GM19240 (cell line): Measurements from ENCODE around the gene TMEM259.

ENCODE experiments used
- DNase-seq: peaks from one replicate; pipeline ENCODE4 v3.0.0; 2011; ENCODE audit warnings: low spot score; ENCODE audit not compliant: insufficient read length

Gene TMEM259

GRCh38 chr19:989381-990081, 31.4 kb downstream of the TMEM259 start:
- DNase-seq: no peak

DNA sequence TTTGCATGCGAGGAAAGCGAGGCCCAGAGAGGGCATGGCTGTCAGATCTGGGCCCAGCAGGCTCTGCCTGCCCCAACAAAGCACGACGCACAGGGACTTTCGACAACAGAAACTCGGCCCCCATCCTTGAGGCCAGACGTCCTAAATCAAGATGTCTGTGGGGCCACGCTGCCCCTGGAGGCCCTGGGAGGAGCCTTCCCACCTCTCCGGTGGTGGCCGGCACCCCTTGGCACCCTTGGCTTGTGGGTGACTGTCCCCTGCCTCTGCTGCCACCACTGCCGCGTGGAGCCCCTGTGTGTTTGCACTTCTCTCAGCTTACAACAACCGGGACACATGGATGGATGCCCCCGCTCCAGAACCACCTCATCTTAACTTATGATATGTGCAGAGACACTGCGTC, 32.4 kb downstream of the TMEM259 start:
- DNase-seq: no peak

DNA sequence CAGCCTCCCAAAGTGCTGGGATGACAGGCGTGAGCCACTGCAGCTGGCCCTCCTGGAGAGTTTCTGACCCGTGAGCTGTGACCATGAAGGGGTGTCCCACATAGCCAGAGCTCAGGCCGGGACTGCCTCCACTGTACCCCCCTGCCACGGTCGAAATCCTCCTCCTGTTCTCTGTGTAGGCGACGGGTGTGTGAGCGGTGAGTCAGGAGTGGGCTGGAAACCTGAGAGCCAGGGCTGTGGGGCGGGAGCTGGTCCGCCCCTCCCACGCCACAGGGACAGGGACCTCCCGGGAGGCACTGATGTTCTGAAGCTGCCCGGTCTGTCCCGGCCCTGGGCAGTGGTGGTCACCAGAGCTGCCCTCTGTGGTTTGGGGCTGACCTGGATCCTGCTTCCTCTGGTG, 32.8 kb downstream of the TMEM259 start:
- no peak for DNase-seq

DNA sequence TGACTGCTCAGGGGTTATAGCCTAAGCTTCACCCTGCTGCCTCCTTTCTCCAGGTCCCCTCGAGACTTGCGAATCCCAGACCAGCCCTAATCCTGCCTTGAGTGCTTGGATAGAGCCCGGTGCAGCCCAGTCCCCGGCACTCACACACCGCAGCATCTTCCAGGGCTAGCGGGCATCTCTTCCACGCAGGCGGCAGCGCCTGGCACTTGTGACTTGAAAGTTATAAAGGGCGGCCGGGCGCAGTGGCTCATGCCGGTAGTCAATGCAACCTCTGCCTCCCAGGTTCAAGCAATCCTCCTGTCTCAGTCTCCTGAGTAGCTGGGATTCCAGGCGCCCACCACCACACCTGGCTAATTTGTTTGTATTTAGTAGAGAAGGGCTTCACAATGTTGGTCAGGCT, 34.8 kb downstream of the TMEM259 start:
- DNase-seq: no peak

GRCh38 chr19:984165-984967, 36.6 kb downstream of the TMEM259 start, which contains the start of gene WDR18:
WDR18 (plus strand) TSS chr19:984345; CDS start chr19:984354, 9 bp downstream.
- DNase-seq: peak; percentile 100

GRCh38 chr19:982567-983170, 38.3 kb downstream of the TMEM259 start:
- peak; percentile 96 for DNase-seq

DNA sequence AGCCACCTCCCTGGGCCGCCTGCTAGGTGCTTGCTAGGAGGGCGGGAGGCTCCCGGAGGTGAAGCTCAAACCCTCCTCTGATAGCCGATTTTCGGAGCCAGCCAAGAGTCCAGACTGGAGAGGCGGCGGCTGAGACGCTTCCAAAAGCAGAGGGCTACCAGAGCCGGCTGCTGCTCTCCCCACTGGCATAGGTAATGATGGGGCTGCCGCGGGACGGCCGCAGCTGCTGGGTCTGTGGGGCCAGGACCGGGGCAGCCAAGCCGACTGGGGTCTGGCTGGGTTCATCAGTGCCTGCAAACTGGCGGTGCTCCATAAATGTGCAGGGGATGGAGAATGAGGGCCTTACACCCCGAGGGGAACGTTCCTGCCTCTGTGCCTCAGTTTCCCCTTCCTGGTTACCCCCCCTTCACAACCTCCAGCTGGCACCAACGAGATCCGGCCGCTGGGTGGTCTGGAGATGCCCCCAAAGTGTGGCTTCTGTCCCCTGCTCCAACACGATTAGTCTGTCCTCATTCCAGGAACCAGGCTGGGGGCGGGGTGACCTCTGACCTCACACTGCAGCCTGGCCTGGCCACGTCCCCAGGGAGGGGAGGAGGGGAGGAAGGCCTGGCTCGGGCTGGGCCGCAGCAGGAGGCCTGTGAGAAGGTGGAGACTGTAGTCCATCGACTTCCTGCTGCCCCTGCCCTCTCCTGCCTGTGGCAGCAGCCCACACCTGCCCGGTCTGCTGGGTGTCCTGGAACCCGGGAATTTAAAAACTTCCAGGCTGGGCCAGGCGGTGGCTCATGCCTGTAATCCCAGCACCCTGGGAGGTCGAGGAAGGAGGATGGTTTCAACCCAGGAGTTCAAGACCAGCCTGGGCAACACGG, 40.6 kb downstream of the TMEM259 start:
- no peak for DNase-seq

DNA sequence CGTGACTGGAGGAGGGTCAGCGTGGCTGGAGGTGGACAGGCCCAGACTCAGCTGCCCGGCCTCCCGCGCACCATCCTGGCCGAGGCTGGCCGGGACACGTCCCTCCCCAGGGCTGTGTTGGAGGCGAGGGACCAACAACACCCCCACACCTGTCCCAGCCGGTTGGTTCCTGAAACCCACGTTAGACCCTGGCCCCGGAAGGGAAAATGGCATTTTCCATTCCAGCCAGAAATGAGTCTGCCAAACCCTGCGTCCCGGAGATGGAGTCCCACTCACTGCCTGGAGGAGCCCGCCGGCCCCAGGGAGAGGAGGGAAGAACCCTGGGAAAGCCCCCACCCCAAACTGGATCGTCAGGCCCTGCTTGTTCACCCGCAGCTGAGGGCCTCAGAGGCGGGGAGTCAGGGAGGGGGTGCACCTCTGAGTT, 41.6 kb downstream of the TMEM259 start:
- no peak for DNase-seq

- no peak for DNase-seq
Observed at GRCh38 chr19:977058-977464, 43.9 kb downstream of the TMEM259 start.

- DNase-seq: no peak
Observed at GRCh38 chr19:976476-976875, 44.4 kb downstream of the TMEM259 start.

- DNase-seq: no peak
Observed at GRCh38 chr19:974564-975257, 46.2 kb downstream of the TMEM259 start.

DNA sequence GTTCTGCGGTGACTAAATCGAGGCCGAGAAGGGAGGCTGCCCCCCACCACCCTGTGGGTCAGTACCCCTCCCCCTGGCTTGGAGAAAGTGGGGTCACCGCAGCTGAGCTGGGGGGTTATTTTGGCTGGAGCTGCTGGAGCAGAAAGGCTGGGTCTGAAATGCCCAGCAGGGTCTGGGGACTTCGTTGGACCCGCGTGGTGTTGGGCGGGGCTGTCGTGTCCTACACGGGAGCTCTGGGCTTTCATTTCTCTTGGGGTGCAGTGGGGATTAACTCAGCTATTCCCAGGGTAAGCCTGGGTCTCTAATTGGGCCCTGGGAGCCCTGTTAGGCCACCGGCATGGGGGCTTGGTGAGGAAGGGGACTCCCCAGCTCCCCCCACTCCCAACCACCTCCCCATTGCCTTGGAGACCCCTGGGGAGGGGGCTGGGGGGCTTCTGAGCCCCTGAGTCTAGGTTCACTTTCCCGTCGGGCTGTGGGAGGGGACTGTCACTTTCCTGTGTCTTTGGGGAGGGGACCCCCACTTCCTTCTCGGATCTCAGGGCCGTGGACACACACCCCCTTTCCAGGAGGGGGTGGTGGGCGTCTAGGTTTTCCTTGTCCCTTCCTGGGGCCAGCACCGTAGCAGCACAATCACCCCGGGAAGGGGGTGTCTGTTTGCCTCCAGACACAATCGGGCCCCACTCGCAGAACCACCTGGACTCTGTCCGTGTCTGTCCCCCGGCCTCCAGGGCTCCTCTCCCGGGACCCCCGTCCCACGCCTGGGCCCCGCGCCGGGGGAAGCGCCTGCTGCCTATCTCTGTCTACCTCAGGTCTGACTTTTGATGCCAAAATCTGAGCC, 47.0 kb downstream of the TMEM259 start:
- DNase-seq: no peak

GRCh38 chr19:972281-972680, 48.6 kb downstream of the TMEM259 start:
- no peak for DNase-seq

- DNase-seq: no peak
Observed at GRCh38 chr19:971795-972194, 49.1 kb downstream of the TMEM259 start.

DNA sequence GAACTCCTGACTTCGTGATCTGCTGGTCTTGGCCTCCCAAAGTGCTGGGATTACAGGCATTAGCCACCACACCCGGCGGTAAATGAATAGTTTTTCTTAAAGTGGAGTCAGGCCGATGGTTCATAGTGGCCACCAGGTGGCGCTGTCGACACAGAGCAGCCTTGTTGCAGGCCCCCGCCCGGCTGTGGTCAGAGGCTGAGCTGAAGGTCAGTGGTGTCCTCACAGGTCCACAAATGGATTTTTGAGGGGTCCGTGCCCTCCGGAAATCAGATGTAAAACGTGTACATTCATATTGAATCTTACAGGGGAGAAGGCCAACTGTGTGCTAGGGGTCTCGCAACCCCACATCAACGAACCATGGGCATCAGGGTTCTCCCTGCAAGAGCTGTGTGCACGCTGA, 50.2 kb downstream of the TMEM259 start:
- no peak for DNase-seq

- no peak for DNase-seq
Observed at GRCh38 chr19:966485-967088, 54.3 kb downstream of the TMEM259 start.

GRCh38 chr19:964761-965694, 55.9 kb downstream of the TMEM259 start:
- DNase-seq: no peak

DNA sequence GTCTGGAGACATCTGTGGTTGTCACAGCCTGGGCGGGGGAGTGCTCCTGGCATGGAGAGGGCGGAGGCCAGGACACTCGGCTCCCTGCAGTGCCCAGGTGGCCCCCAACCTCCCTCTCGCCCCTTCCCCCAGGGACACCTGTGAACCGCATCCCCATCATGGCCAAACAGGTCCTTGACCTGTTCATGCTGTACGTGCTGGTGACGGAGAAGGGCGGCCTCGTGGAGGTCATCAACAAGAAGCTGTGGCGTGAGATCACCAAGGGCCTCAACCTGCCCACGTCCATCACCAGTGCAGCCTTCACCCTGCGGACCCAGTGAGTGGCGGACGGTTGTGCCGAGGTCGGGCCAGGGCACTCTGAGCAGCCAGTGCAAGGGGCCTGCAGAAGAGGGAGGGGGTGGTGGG, 56.8 kb downstream of the TMEM259 start:
- DNase-seq: no peak
